Stomach (tissue), 4 donors: ENCODE data around the gene PRMT1.

Experiments
- POLR2A ChIP-seq, 4 donors: fragments of 450-650 bp; IDR thresholded peaks; one replicate each; pipeline ENCODE4 v1.6.1; 2016; ENCODE audit warnings: antibody characterized with exemption in 4 of 4, control low read depth in 2 of 4, mild to moderate bottlenecking in 1 of 4, moderate library complexity in 1 of 4
- POLR2AphosphoS5 ChIP-seq, 3 donors: sonication (generic); formaldehyde crosslinking; IDR thresholded peaks; one replicate each; pipeline ENCODE4 v1.6.1; 2016; ENCODE audit warnings: antibody characterized with exemption in 3 of 3
- TF ChIP-seq, protein P1 (sequence below), 7 experiments: fragments of 450-650 bp in 4 of 7; fragments of 200-600 bp in 3 of 7; sonication (generic) in 3 of 7; IDR thresholded peaks; one replicate each; pipeline ENCODE4 v1.5.1; 2016 to 2019; ENCODE audit warnings: antibody characterized with exemption in 7 of 7, control low read depth in 2 of 7, mild to moderate bottlenecking in 1 of 7

DNA sequence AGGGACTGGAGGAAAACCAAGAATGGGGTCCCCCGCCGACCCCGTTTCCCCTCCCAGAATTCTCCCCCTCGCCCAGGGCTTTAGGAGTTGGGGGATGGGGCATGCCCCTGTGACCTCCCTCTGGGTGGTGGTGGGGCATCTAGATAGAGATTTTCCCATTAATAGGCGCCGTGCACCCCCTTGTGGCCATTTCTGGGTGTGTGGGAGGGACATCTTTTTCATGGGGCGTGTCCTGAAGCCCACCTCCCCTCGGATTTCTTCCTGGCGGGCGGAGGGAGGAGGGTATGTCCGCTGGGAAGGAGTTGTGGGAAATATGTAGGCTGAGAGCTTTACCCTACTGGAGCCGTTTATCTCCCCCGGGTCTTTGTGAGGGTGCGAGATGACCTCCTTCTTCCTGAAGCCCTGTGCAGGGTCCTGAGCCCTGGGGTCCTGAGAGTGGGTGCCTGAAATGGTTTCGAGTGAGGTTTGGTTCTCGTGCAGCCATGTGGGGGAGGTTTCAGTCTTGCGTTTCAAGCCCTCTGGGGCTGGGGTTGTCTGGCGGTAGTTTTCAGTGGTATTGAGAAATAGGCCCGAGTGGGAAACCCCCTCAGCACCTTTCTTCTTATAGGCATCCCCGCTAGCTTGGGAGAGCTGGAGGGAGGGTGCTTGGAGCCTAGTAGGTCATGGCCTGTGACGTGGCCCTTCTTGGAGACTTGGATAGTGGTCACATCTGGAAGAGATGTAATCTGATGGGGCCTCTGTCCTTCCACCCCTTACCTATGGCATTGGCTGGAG lies 1.0 kb downstream of the PRMT1 start:
- TF ChIP-seq, protein P1, sequence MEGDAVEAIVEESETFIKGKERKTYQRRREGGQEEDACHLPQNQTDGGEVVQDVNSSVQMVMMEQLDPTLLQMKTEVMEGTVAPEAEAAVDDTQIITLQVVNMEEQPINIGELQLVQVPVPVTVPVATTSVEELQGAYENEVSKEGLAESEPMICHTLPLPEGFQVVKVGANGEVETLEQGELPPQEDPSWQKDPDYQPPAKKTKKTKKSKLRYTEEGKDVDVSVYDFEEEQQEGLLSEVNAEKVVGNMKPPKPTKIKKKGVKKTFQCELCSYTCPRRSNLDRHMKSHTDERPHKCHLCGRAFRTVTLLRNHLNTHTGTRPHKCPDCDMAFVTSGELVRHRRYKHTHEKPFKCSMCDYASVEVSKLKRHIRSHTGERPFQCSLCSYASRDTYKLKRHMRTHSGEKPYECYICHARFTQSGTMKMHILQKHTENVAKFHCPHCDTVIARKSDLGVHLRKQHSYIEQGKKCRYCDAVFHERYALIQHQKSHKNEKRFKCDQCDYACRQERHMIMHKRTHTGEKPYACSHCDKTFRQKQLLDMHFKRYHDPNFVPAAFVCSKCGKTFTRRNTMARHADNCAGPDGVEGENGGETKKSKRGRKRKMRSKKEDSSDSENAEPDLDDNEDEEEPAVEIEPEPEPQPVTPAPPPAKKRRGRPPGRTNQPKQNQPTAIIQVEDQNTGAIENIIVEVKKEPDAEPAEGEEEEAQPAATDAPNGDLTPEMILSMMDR (IDR thresholded peaks at IDR 0.05), result peak in 5 of 7 experiments; percentile 29 to 65 (median 44)
- TF ChIP-seq POLR2AphosphoS5 (IDR thresholded peaks at IDR 0.05) (no peak), POLR2A (IDR thresholded peaks at IDR 0.05) (no peak)
